Spleen (tissue), 11 donors: ENCODE results near the gene RAB30. TPM values are rescaled to one million over a fixed set of nuclear protein-coding genes. Genes with fewer than 3 reads are reported as not detected.

Experiments
- DNase-seq: peaks from one replicate; pipeline ENCODE4 v3.0.0-alpha.2; 2020
- H3K27ac ChIP-seq, 8 donors: fragments of 200-600 bp; sonication (generic) in 7 of 8; 1 replicate in 4 of 8; 2 replicates in 4 of 8; pipeline versions ENCODE4 v1.5.0 to v1.8.0; 2016 to 2021; ENCODE audit warnings: inconsistent platforms in 4 of 8, mild to moderate bottlenecking in 4 of 8, moderate library complexity in 1 of 8
- H3K27me3 ChIP-seq, 7 donors: fragments of 200-600 bp; sonication (generic) in 6 of 7; replicated peaks in 1 of 7; 1 replicate in 4 of 7; 2 replicates in 3 of 7; pipeline versions ENCODE4 v1.5.0 to v1.8.0; 2016 to 2021; ENCODE audit warnings: inconsistent platforms in 3 of 7, mild to moderate bottlenecking in 1 of 7
- H3K36me3 ChIP-seq, 6 donors: fragments of 200-600 bp; sonication (generic) in 5 of 6; 1 replicate in 4 of 6; 2 replicates in 2 of 6; pipeline versions ENCODE4 v1.5.0 to v1.8.0; 2016 to 2021; ENCODE audit warnings: inconsistent platforms in 2 of 6
- H3K4me1 ChIP-seq, 6 donors: fragments of 200-600 bp; sonication (generic) in 5 of 6; 1 replicate in 3 of 6; 2 replicates in 3 of 6; pipeline versions ENCODE4 v1.5.0 to v1.8.0; 2016 to 2021; ENCODE audit warnings: inconsistent platforms in 3 of 6
- H3K4me3 ChIP-seq, 8 donors: fragments of 200-600 bp; sonication (generic) in 7 of 8; 1 replicate in 4 of 8; 2 replicates in 4 of 8; pipeline versions ENCODE4 v1.5.0 to v1.8.0; 2016 to 2021; ENCODE audit warnings: inconsistent platforms in 4 of 8, mild to moderate bottlenecking in 4 of 8, moderate library complexity in 2 of 8
- H3K9me3 ChIP-seq, 8 donors: fragments of 200-600 bp; sonication (generic) in 7 of 8; 1 replicate in 4 of 8; 2 replicates in 4 of 8; pipeline versions ENCODE4 v1.5.0 to v1.8.0; 2016 to 2021; ENCODE audit warnings: inconsistent platforms in 4 of 8
- POLR2A ChIP-seq, 3 donors: fragments of 450-650 bp; IDR thresholded peaks; one replicate each; pipeline ENCODE4 v1.5.1; 2017; ENCODE audit warnings: antibody characterized with exemption in 3 of 3, mild to moderate bottlenecking in 1 of 3
- POLR2AphosphoS5 ChIP-seq, 3 donors: sonication (generic); formaldehyde crosslinking; IDR thresholded peaks; one replicate each; pipeline ENCODE4 v1.5.1; 2017; ENCODE audit warnings: antibody characterized with exemption in 3 of 3
- WGBS, 5 donors: extraction: QIAGEN DNeasy Blood & Tissue Kit in 3 of 5; methylation state at CpG; one replicate each; pipeline versions ENCODE4 v1.1.5 to v1.1.7; 2013 to 2018; 5-methylcytosine and 5-hydroxymethylcytosine counted together
- intact Hi-C: fragments of 100-400 bp; cut with DNase I; formaldehyde crosslinking; loops from one replicate; pipeline ENCODE4 v1.15.0; 2023; ENCODE audit warnings: low total_unique reads
- polyA plus RNA-seq, 3 donors: library from polyadenylated mRNA; stranded (reverse); fragments of 200-250 nt; gene quantifications; one replicate each; pipeline ENCODE4 v1.2.1, GENCODE V29; 2013
- small RNA-seq, 4 donors: library from RNA; depleted of rRNA; stranded (forward); fragments of <200 nt; gene quantifications; one replicate each; pipeline ENCODE3, GENCODE V24; 2016
- total RNA-seq, 7 donors: library from RNA; depleted of rRNA in 3 of 7; stranded (reverse); fragments of >200 nt in 3 of 7; fragmentation: NEBNext Ultra II Directional in 4 of 7; extraction: Animal tissue kit (Norgen Biotek cat#: 25700) in 4 of 7; gene quantifications; one replicate each; pipeline versions ENCODE4 v1.1.0 to v1.2.1, GENCODE V29; 2016 to 2021
- TF ChIP-seq, protein P1 (sequence below), 11 experiments: fragments of 200-600 bp in 7 of 11; fragments of 450-650 bp in 4 of 11; sonication (generic) in 4 of 11; IDR thresholded peaks in 8 of 11; conservative IDR thresholded peaks in 3 of 11; 1 replicate in 7 of 11; 2 replicates in 4 of 11; pipeline versions ENCODE4 v1.4.0 to v1.8.0; 2016 to 2021; ENCODE audit warnings: antibody characterized with exemption in 11 of 11, inconsistent platforms in 4 of 11, mild to moderate bottlenecking in 1 of 11
- donor health status: healthy with polysubstance abuse.
- donor health status: DM: no; HTN: no; CAD: no; lungs with moderate emphysema.
- donor health status: DM: no; HTN: no; CAD: no.
- donor health status: Bipolar disorder and iron deficiency.
- donor health status: healthy.
- donor health status: DM: no; HTN: no; CAD: no.
- donor health status: DM: yes; HTN: yes; CAD: no.

Gene RAB30
- total and polyA plus RNA-seq, 10 donors = 3.8 to 42.8 (median 29.8) TPM

DNA sequence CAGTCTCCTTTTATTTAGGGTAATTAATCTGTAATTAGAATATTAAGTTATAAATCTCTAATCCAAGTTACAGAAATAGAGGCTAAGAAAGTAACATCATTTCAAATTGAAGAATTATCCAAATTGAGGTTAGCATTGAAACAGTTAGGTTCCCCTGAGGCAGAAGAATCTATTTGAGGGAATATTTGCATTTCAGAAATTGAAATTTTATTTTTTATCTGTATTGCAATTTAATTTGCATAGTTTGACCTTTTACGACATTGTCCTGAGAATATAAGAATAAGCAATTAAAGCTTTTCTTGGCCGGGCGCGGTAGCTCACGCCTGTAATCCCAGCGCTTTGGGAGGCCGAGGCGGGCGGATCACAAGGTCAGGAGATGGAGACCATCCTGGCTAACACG, 142.6 kb downstream of the RAB30 start:
- DNase-seq = no peak
- intact Hi-C loops = loop anchor here (10.0 kb wide), 1 partner anchor 214 kb away; no protein-coding TSS in a partner anchor
- WGBS, 5 donors = 87 to 92% (median 88%) methylated on average over 7 to 10 of the region's 10 CpGs
- H3K4me1 ChIP-seq = peaks cover 0 to 42% (median 10%) of the 10 kb centered on the region in 6 donors
- H3K4me3 ChIP-seq = no peak overlapping the region
- peaks cover 0 to 42% (median 0%) of the 10 kb centered on the region in 6 donors for H3K36me3 ChIP-seq
- H3K9me3 ChIP-seq = no peaks in the 10 kb centered on the region
- no peak for TF ChIP-seq POLR2AphosphoS5 (IDR thresholded peaks at IDR 0.05)
- TF ChIP-seq POLR2A (IDR thresholded peaks at IDR 0.05) = no peak
- TF ChIP-seq, protein P1, sequence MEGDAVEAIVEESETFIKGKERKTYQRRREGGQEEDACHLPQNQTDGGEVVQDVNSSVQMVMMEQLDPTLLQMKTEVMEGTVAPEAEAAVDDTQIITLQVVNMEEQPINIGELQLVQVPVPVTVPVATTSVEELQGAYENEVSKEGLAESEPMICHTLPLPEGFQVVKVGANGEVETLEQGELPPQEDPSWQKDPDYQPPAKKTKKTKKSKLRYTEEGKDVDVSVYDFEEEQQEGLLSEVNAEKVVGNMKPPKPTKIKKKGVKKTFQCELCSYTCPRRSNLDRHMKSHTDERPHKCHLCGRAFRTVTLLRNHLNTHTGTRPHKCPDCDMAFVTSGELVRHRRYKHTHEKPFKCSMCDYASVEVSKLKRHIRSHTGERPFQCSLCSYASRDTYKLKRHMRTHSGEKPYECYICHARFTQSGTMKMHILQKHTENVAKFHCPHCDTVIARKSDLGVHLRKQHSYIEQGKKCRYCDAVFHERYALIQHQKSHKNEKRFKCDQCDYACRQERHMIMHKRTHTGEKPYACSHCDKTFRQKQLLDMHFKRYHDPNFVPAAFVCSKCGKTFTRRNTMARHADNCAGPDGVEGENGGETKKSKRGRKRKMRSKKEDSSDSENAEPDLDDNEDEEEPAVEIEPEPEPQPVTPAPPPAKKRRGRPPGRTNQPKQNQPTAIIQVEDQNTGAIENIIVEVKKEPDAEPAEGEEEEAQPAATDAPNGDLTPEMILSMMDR (IDR thresholded peaks at IDR 0.05 in 8 of 11, conservative IDR thresholded peaks at IDR 0.05 in 3 of 11) = no peak
- H3K27me3 ChIP-seq = no peaks in the 10 kb centered on the region
- H3K27ac ChIP-seq = peak overlapping the region in 4 of 8 donors; percentile 61 to 77 (median 68)

DNA sequence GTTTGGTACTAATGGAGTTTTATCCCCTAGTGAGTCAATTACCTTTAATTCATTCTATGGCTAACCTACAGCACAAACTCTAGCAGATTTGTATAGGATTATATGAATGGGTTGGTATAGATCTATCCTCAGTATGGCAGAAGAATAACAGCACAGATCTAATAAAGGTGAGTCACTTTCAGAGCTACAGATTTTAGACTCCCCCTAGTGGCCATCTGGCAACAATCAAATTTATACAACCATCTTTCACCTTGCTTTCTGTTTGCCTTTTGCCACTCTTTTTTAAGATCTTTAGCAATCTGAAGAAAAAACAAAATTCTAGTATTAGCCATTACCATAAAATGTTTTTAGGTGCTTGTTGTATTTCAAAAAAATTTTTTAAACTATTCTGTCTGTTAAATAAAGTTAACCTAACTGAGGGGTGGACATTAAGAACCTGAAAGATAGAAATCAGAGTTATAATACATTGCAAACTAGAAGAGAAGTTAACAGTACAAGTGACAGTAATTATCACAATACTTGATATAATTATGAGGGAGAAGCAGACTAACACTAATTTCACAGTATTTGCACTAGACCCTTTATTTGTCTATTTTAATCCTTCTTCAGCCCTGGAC, 144.3 kb downstream of the RAB30 start:
- Histone ChIP-seq H3K36me3 (peaks cover 0 to 24% (median 0%) of the 10 kb centered on the region in 6 donors), H3K4me3 (no peak overlapping the region), H3K27me3 (no peaks in the 10 kb centered on the region), H3K9me3 (no peaks in the 10 kb centered on the region), H3K27ac (peak overlapping the region in 3 of 8 donors; percentile 5 to 25 (median 20)), H3K4me1 (peaks cover 0 to 58% (median 17%) of the 10 kb centered on the region in 6 donors)
- intact Hi-C loops = loop anchor here (10.0 kb wide), 1 partner anchor 213 kb away; no protein-coding TSS in a partner anchor
- DNase-seq = no peak
- TF ChIP-seq, protein P1 (IDR thresholded peaks at IDR 0.05 in 8 of 11, conservative IDR thresholded peaks at IDR 0.05 in 3 of 11) = peak; percentile 45 to 86 (median 71)
- no peak for TF ChIP-seq POLR2AphosphoS5 (IDR thresholded peaks at IDR 0.05)

DNA sequence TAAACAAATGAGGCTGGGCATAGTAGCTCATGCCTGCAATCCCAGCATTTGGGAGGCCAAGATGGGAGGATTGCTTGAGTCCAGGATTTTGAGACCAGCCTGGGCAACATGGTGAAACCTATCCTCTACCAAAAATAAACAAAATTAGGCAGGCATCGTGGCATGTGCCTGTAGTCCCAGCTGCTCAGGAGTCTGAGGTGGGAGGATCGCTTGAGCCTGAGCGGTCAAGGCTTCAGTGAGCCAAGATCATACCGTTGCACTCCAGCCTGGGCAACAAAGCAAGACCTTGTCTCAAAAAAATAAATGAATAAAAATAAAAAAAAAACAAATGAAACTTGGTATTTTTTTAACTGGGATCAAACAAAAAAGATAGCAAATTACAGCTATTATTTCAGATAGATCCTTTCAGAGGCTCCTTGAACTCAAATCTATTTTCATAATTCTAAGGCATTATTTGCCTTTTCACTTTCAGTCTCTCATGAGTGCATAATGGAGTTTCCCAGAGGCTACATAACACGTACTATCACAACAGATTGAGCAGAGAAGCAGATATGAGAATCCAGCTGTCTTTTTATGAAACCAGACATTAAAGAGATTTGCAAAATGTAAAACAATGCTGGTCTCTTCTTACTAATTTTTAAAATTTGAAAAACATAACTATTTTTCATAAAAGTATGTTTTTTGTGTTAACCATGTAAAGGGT, 147.0 kb downstream of the RAB30 start:
- Histone ChIP-seq H3K27me3 (no peaks in the 10 kb centered on the region), H3K4me1 (peaks cover 5 to 59% (median 26%) of the 10 kb centered on the region in 6 donors), H3K27ac (peak overlapping the region in 3 of 8 donors; percentile 24 to 92 (median 50)), H3K9me3 (no peaks in the 10 kb centered on the region), H3K36me3 (peaks cover 0 to 9% (median 0%) of the 10 kb centered on the region in 6 donors), H3K4me3 (no peak overlapping the region)
- 76 to 88% (median 84%) methylated on average over 5 of the region's 5 CpGs for WGBS, 5 donors
- intact Hi-C loops = loop anchor here (10.0 kb wide), 1 partner anchor 210 kb away; no protein-coding TSS in a partner anchor
- DNase-seq = peak; percentile 19
- TF ChIP-seq, protein P1 (IDR thresholded peaks at IDR 0.05 in 8 of 11, conservative IDR thresholded peaks at IDR 0.05 in 3 of 11) = no peak
- no peak for TF ChIP-seq POLR2A (IDR thresholded peaks at IDR 0.05)
- TF ChIP-seq POLR2AphosphoS5 (IDR thresholded peaks at IDR 0.05) = no peak

Small RNA genes within 50 kb of the gene (small RNA-seq; reads per million reads assigned to genes)
- 0 reads per million in 4 donors for gene SNORA70E

Other genes starting within 250 kb of the RAB30 start
- 10 to 100 TPM; 54.5 to 85.7 (median 66.7) TPM for gene PRCP, start 171.5 kb downstream of the RAB30 start, total RNA-seq
- 10 to 100 TPM; 22.2 to 32.9 (median 29.1) TPM for gene PRCP, start 171.5 kb downstream of the RAB30 start, polyA plus RNA-seq
- 10 to 100 TPM in 3 of 7 donors, 1 to 10 TPM in 4; 3.9 to 11.1 (median 8.2) TPM for gene DDIAS, start 170.2 kb downstream of the RAB30 start, total RNA-seq
- 1 to 10 TPM; 1.5 to 4.1 (median 1.7) TPM for gene DDIAS, start 170.2 kb downstream of the RAB30 start, polyA plus RNA-seq
- gene PCF11, start 85.2 kb upstream of the RAB30 start, total RNA-seq = 100 to 1,000 TPM in 2 of 7 donors, 10 to 100 TPM in 5; 80.0 to 120 (median 96.8) TPM
- 10 to 100 TPM; 34.4 to 38.4 (median 36.5) TPM for gene PCF11, start 85.2 kb upstream of the RAB30 start, polyA plus RNA-seq
- gene ANKRD42, start 121.8 kb upstream of the RAB30 start, total RNA-seq = 1 to 10 TPM; 5.9 to 8.6 (median 7.3) TPM
- 1 to 10 TPM; 2.8 to 4.5 (median 3.2) TPM for gene ANKRD42, start 121.8 kb upstream of the RAB30 start, polyA plus RNA-seq
- gene CCDC90B, start 214.5 kb upstream of the RAB30 start, total RNA-seq = 10 to 100 TPM; 26.6 to 54.5 (median 36.2) TPM
- gene CCDC90B, start 214.5 kb upstream of the RAB30 start, polyA plus RNA-seq = 10 to 100 TPM; 31.5 to 45.1 (median 39.2) TPM